Measurements from ENCODE around the gene SLC25A44.
"Not testable (repeated sequence)": the region's sequence is repeated elsewhere in the genome, so short reads cannot be mapped to it uniquely, and the experiment has no call there.

The SLC25A44 gene

GRCh38 chr1:156186347-156187177 is 7.3 kb upstream of the SLC25A44 start:
- H3K27ac ChIP-seq (ENCODE audit: low read depth, low read length); H3K36me3 ChIP-seq (ENCODE audit: insufficient read depth, low read length); H3K4me3 ChIP-seq (ENCODE audit: low read length); H3K9ac ChIP-seq (ENCODE audit: low read depth, low read length); H3K4me1 ChIP-seq (ENCODE audit: insufficient read depth, low read length); H3K9me3 ChIP-seq (ENCODE audit: insufficient read depth, low read depth, low read length); H3K27me3 ChIP-seq (ENCODE audit: insufficient read depth, low read length): not testable (repeated sequence)
- 95% methylated on average over 2 of the region's 2 CpGs for WGBS

GRCh38 chr1:156190265-156190664 is 3.6 kb upstream of the SLC25A44 start:
- H3K4me3 ChIP-seq (ENCODE audit: low read length); H3K27me3 ChIP-seq (ENCODE audit: insufficient read depth, low read length); H3K36me3 ChIP-seq (ENCODE audit: insufficient read depth, low read length); H3K9ac ChIP-seq (ENCODE audit: low read depth, low read length); H3K9me3 ChIP-seq (ENCODE audit: insufficient read depth, low read depth, low read length); H3K4me1 ChIP-seq (ENCODE audit: insufficient read depth, low read length); H3K27ac ChIP-seq (ENCODE audit: low read depth, low read length): not testable (repeated sequence)
- 95% methylated on average over 4 of the region's 4 CpGs for WGBS

- H3K4me1 ChIP-seq (ENCODE audit: insufficient read depth, low read length), result peaks cover 9% of the 10 kb centered on the region; the same call in 1 of the 2 replicates
- H3K27ac ChIP-seq (ENCODE audit: low read depth, low read length), result no peak overlapping the region
- H3K27me3 ChIP-seq (ENCODE audit: insufficient read depth, low read length), result no peaks in the 10 kb centered on the region
- 88% methylated on average over 4 of the region's 4 CpGs for WGBS
- peaks cover 9% of the 10 kb centered on the region for H3K36me3 ChIP-seq (ENCODE audit: insufficient read depth, low read length)
- no peak overlapping the region for H3K9ac ChIP-seq (ENCODE audit: low read depth, low read length)
- H3K4me3 ChIP-seq (ENCODE audit: low read length), result no peak overlapping the region
- peaks cover 10% of the 10 kb centered on the region for H3K9me3 ChIP-seq (ENCODE audit: insufficient read depth, low read depth, low read length)
Observed at GRCh38 chr1:156191292-156191964, 2.5 kb upstream of the SLC25A44 start.

GRCh38 chr1:156193208-156193487 is 756 bp upstream of the SLC25A44 start:
- Histone ChIP-seq H3K4me1 (ENCODE audit: insufficient read depth, low read length) (peaks cover 9% of the 10 kb centered on the region; the same call in 1 of the 2 replicates), H3K36me3 (ENCODE audit: insufficient read depth, low read length) (peaks cover 16% of the 10 kb centered on the region), H3K9me3 (ENCODE audit: insufficient read depth, low read depth, low read length) (peaks cover 6% of the 10 kb centered on the region), H3K27me3 (ENCODE audit: insufficient read depth, low read length) (no peaks in the 10 kb centered on the region), H3K9ac (ENCODE audit: low read depth, low read length) (peak overlapping the region; percentile 48; the same call in 1 of the 2 replicates), H3K27ac (ENCODE audit: low read depth, low read length) (peak overlapping the region; percentile 74), H3K4me3 (ENCODE audit: low read length) (peak overlapping the region; percentile 85)
- 97% methylated on average over 6 of the region's 7 CpGs for WGBS

- Histone ChIP-seq H3K9me3 (ENCODE audit: insufficient read depth, low read depth, low read length) (peaks cover 2% of the 10 kb centered on the region), H3K9ac (ENCODE audit: low read depth, low read length) (peak overlapping the region; percentile 63; the same call in 1 of the 2 replicates), H3K36me3 (ENCODE audit: insufficient read depth, low read length) (peaks cover 18% of the 10 kb centered on the region), H3K4me3 (ENCODE audit: low read length) (peak overlapping the region; percentile 85), H3K27ac (ENCODE audit: low read depth, low read length) (peak overlapping the region; percentile 42; the same call in 1 of the 2 replicates), H3K27me3 (ENCODE audit: insufficient read depth, low read length) (no peaks in the 10 kb centered on the region), H3K4me1 (ENCODE audit: insufficient read depth, low read length) (peaks cover 9% of the 10 kb centered on the region; the same call in 1 of the 2 replicates)
- WGBS, result 17% methylated on average over 14 of the region's 14 CpGs
Observed at GRCh38 chr1:156194300-156194652, 372 bp downstream of the SLC25A44 start.

- Histone ChIP-seq H3K9ac (ENCODE audit: low read depth, low read length) (no peak overlapping the region), H3K27me3 (ENCODE audit: insufficient read depth, low read length) (no peaks in the 10 kb centered on the region), H3K4me1 (ENCODE audit: insufficient read depth, low read length) (peaks cover 9% of the 10 kb centered on the region; the same call in 1 of the 2 replicates), H3K36me3 (ENCODE audit: insufficient read depth, low read length) (peaks cover 32% of the 10 kb centered on the region), H3K4me3 (ENCODE audit: low read length) (no peak overlapping the region), H3K9me3 (ENCODE audit: insufficient read depth, low read depth, low read length) (no peaks in the 10 kb centered on the region), H3K27ac (ENCODE audit: low read depth, low read length) (no peak overlapping the region)
- 86% methylated on average over 4 of the region's 4 CpGs for WGBS
Observed at GRCh38 chr1:156195853-156196252, 1.9 kb downstream of the SLC25A44 start.

GRCh38 chr1:156196445-156196844 is 2.5 kb downstream of the SLC25A44 start:
- Histone ChIP-seq H3K36me3 (ENCODE audit: insufficient read depth, low read length) (peaks cover 36% of the 10 kb centered on the region), H3K27me3 (ENCODE audit: insufficient read depth, low read length) (no peaks in the 10 kb centered on the region), H3K9ac (ENCODE audit: low read depth, low read length) (no peak overlapping the region), H3K9me3 (ENCODE audit: insufficient read depth, low read depth, low read length) (no peaks in the 10 kb centered on the region), H3K27ac (ENCODE audit: low read depth, low read length) (no peak overlapping the region), H3K4me3 (ENCODE audit: low read length) (no peak overlapping the region), H3K4me1 (ENCODE audit: insufficient read depth, low read length) (peaks cover 9% of the 10 kb centered on the region; the same call in 1 of the 2 replicates)
- WGBS, result 71% methylated on average over 2 of the region's 2 CpGs

GRCh38 chr1:156198831-156199349 is 5.0 kb downstream of the SLC25A44 start:
- H3K27me3 ChIP-seq (ENCODE audit: insufficient read depth, low read length), result no peaks in the 10 kb centered on the region
- no peak overlapping the region for H3K4me3 ChIP-seq (ENCODE audit: low read length)
- H3K36me3 ChIP-seq (ENCODE audit: insufficient read depth, low read length), result peaks cover 50% of the 10 kb centered on the region
- H3K9ac ChIP-seq (ENCODE audit: low read depth, low read length), result no peak overlapping the region
- WGBS, result 90% methylated on average over 5 of the region's 5 CpGs
- H3K27ac ChIP-seq (ENCODE audit: low read depth, low read length), result no peak overlapping the region
- no peaks in the 10 kb centered on the region for H3K9me3 ChIP-seq (ENCODE audit: insufficient read depth, low read depth, low read length)
- H3K4me1 ChIP-seq (ENCODE audit: insufficient read depth, low read length), result 0 out of 2 replicates have a peak, but pooled peaks cover 4% of the 10 kb centered on the region

- H3K9ac ChIP-seq (ENCODE audit: low read depth, low read length), result no peak overlapping the region
- H3K4me1 ChIP-seq (ENCODE audit: insufficient read depth, low read length), result no peaks in the 10 kb centered on the region
- no peak overlapping the region for H3K27ac ChIP-seq (ENCODE audit: low read depth, low read length)
- H3K4me3 ChIP-seq (ENCODE audit: low read length), result no peak overlapping the region
- 93% methylated on average over 8 of the region's 8 CpGs for WGBS
- no peaks in the 10 kb centered on the region for H3K27me3 ChIP-seq (ENCODE audit: insufficient read depth, low read length)
- peaks cover 50% of the 10 kb centered on the region for H3K36me3 ChIP-seq (ENCODE audit: insufficient read depth, low read length)
- no peaks in the 10 kb centered on the region for H3K9me3 ChIP-seq (ENCODE audit: insufficient read depth, low read depth, low read length)
Observed at GRCh38 chr1:156200044-156200443, 6.1 kb downstream of the SLC25A44 start.

GRCh38 chr1:156203331-156203730 is 9.4 kb downstream of the SLC25A44 start:
- Histone ChIP-seq H3K4me3 (ENCODE audit: low read length) (no peak overlapping the region), H3K27me3 (ENCODE audit: insufficient read depth, low read length) (no peaks in the 10 kb centered on the region), H3K9me3 (ENCODE audit: insufficient read depth, low read depth, low read length) (no peaks in the 10 kb centered on the region), H3K9ac (ENCODE audit: low read depth, low read length) (no peak overlapping the region), H3K4me1 (ENCODE audit: insufficient read depth, low read length) (no peaks in the 10 kb centered on the region), H3K36me3 (ENCODE audit: insufficient read depth, low read length) (peaks cover 42% of the 10 kb centered on the region), H3K27ac (ENCODE audit: low read depth, low read length) (no peak overlapping the region)

- Histone ChIP-seq H3K27me3 (ENCODE audit: insufficient read depth, low read length) (no peaks in the 10 kb centered on the region), H3K27ac (ENCODE audit: low read depth, low read length) (no peak overlapping the region), H3K36me3 (ENCODE audit: insufficient read depth, low read length) (peaks cover 45% of the 10 kb centered on the region), H3K9me3 (ENCODE audit: insufficient read depth, low read depth, low read length) (no peaks in the 10 kb centered on the region), H3K4me3 (ENCODE audit: low read length) (no peak overlapping the region), H3K4me1 (ENCODE audit: insufficient read depth, low read length) (no peaks in the 10 kb centered on the region; the same call in 1 of the 2 replicates), H3K9ac (ENCODE audit: low read depth, low read length) (no peak overlapping the region)
- WGBS, result 94% methylated on average over 2 of the region's 3 CpGs
Observed at GRCh38 chr1:156204686-156205085, 10.8 kb downstream of the SLC25A44 start.
